Cardiac muscle cell (in vitro differentiated cells and primary cell): ENCODE measurements around the gene NBAS. TPM values are rescaled to one million over a fixed set of nuclear protein-coding genes. Genes with fewer than 3 reads are reported as not detected.

ENCODE experiments used
- DNase-seq, 2 donors: peaks; one replicate each; pipeline versions ENCODE4 v3.0.0 to v3.0.0-alpha.2; 2010 to 2017; ENCODE audit warnings: low read depth in 1 of 2, low spot score in 1 of 2
- H3K27ac ChIP-seq: fragments of 200-600 bp; sonication (generic); 2 replicates; pipeline ENCODE4 v1.5.1; 2016
- H3K27me3 ChIP-seq: fragments of 200-600 bp; sonication (generic); 2 replicates; pipeline ENCODE4 v1.6.0; 2016; ENCODE audit warnings: control low read depth
- H3K36me3 ChIP-seq: fragments of 200-600 bp; sonication (generic); 2 replicates; pipeline ENCODE4 v1.5.1; 2016; ENCODE audit warnings: control low read depth
- H3K4me1 ChIP-seq: fragments of 200-600 bp; sonication (generic); 2 replicates; pipeline ENCODE4 v1.8.1; 2017; ENCODE audit warnings: low read depth, mild to moderate bottlenecking, mixed run types
- H3K4me3 ChIP-seq: fragments of 200-600 bp; sonication (generic); 2 replicates; pipeline ENCODE4 v1.5.1; 2016; ENCODE audit warnings: mild to moderate bottlenecking
- H3K9me3 ChIP-seq: fragments of 200-600 bp; sonication (generic); 2 replicates; pipeline ENCODE4 v1.5.1; 2017; ENCODE audit warnings: low read depth, mild to moderate bottlenecking, control low read depth
- polyA plus RNA-seq: library from polyadenylated mRNA; unstranded; fragments of >200 nt; fragmentation: Nextera tagmentation; extraction: Ambion mirVana; gene quantifications from 2 replicates; pipeline ENCODE4 v1.2.1, GENCODE V29; 2016
- total RNA-seq: library from RNA; depleted of rRNA; stranded (reverse); fragments of >200 nt; gene quantifications from 2 replicates; pipeline ENCODE4 v1.2.3, GENCODE V29; 2016
- TF ChIP-seq, protein P1 (sequence below): IDR thresholded peaks from 2 replicates; pipeline ENCODE4 v1.5.1; 2012; ENCODE audit warnings: low read depth, mild to moderate bottlenecking, low read length

NBAS gene
- total and polyA plus RNA-seq, 2 experiments from 2014 or later: 32.4 to 74.8 TPM

DNA sequence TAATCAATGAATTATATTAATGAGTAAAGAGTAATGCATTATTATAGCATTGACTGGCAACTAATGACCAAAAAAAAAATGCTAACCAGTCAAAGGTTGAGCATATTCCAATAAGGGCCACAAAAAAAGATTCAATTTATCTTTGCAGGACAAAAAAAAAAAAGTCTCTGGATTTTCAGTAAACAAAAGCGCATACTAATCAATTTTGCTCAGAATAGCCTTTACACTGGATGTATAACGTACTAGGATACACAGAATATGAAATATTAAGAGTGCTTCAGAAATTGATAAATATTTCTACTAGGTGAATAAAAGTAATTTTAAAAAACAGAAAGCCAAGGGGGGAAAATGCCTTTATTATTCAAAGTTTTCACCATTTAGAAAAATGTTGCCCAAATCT is 74.4 kb downstream of the NBAS start:
- Histone ChIP-seq H3K27me3 (no peaks in the 10 kb centered on the region), H3K9me3 (no peaks in the 10 kb centered on the region), H3K4me1 (no peaks in the 10 kb centered on the region), H3K36me3 (peaks cover 7% of the 10 kb centered on the region), H3K4me3 (no peak overlapping the region), H3K27ac (no peak overlapping the region)
- TF ChIP-seq, protein P1, sequence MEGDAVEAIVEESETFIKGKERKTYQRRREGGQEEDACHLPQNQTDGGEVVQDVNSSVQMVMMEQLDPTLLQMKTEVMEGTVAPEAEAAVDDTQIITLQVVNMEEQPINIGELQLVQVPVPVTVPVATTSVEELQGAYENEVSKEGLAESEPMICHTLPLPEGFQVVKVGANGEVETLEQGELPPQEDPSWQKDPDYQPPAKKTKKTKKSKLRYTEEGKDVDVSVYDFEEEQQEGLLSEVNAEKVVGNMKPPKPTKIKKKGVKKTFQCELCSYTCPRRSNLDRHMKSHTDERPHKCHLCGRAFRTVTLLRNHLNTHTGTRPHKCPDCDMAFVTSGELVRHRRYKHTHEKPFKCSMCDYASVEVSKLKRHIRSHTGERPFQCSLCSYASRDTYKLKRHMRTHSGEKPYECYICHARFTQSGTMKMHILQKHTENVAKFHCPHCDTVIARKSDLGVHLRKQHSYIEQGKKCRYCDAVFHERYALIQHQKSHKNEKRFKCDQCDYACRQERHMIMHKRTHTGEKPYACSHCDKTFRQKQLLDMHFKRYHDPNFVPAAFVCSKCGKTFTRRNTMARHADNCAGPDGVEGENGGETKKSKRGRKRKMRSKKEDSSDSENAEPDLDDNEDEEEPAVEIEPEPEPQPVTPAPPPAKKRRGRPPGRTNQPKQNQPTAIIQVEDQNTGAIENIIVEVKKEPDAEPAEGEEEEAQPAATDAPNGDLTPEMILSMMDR: no peak
- DNase-seq: no peak

DNA sequence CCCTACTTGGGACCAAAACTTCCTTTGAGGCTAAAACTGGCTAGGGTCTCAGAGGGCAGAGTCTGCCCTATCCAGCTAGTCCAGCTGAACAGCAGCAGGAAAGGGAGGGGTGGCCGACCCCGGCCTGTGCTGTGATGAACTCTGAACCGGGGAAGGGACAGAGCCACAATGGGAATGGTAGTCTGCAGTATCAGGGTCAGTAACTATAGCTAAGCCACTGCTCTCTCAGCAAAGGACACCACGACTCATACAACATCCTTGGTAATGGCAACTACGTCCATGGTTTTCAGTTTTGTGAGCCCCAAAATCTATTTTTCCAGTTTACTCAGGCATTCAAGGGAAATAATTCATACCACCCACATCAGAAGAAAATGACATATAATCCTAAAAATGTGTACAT is 75.2 kb downstream of the NBAS start:
- no peaks in the 10 kb centered on the region for H3K4me1 ChIP-seq
- peaks cover 7% of the 10 kb centered on the region for H3K36me3 ChIP-seq
- no peak overlapping the region for H3K4me3 ChIP-seq
- no peak for DNase-seq
- TF ChIP-seq, protein P1: no peak
- no peaks in the 10 kb centered on the region for H3K9me3 ChIP-seq
- no peak overlapping the region for H3K27ac ChIP-seq
- H3K27me3 ChIP-seq: no peaks in the 10 kb centered on the region

DNA sequence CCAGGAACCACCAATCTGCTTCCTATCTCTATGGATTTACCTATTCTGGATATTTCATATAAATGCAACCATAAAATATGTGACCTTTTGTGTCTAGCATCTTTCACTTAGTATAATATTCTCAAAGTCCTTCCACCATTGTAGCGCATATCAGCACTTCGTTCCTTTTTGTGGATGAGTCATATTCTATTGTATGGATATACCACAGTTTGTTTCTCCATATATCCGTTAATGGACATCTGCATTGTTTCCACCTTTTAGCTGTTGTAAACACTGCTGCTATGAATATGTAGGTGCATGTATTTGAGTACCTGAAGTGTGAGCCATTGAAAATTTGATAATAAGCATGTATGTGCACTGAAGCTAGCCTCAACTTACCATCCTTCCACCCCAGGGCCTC is 80.1 kb downstream of the NBAS start:
- DNase-seq: no peak
- Histone ChIP-seq H3K36me3 (no peaks in the 10 kb centered on the region), H3K27ac (no peak overlapping the region), H3K4me3 (no peak overlapping the region), H3K4me1 (no peaks in the 10 kb centered on the region), H3K27me3 (no peaks in the 10 kb centered on the region), H3K9me3 (no peaks in the 10 kb centered on the region)
- TF ChIP-seq, protein P1: no peak

DNA sequence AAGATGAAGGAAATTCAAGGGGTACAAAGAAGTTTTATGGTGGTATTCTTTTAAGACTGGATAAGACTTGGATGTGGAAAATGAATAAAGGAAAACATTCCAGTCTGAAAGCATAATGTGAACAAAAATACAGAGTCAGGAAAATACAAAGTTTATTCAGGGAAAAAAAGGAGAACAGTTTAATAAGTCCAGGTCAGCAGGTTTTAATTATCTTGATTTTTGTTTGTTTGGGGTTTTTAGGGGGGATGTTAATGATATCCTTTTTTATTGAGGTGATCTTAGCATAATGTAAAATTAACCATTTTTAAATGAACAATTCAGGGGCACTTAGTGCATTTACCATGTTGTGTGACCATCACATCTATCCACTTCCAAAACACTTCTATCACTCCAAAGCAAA is 80.6 kb downstream of the NBAS start:
- no peak for DNase-seq
- Histone ChIP-seq H3K27ac (no peak overlapping the region), H3K36me3 (peaks cover 1% of the 10 kb centered on the region), H3K27me3 (no peaks in the 10 kb centered on the region), H3K4me1 (no peaks in the 10 kb centered on the region), H3K4me3 (no peak overlapping the region), H3K9me3 (no peaks in the 10 kb centered on the region)
- TF ChIP-seq, protein P1: no peak

DNA sequence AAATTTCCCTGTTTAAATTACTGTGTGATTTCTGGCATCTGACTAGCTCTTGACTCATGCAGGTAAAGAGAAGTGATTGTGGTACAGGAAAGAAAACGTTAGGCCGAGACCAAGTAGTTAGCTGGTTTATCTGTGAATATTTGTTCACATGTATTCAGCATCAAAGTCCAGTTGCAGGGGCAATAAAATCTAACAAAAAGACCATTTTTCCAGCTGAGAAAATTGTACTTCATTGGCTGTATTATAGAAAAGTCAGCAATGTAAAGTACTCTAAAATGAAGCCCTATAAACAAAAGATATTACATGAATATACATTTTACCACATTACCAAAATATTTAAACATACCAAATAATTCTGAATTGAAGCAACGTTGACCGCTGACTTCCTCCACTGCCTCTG is 88.3 kb downstream of the NBAS start:
- Histone ChIP-seq H3K36me3 (peaks cover 30% of the 10 kb centered on the region), H3K9me3 (no peaks in the 10 kb centered on the region), H3K27ac (peak overlapping the region; percentile 9), H3K27me3 (no peaks in the 10 kb centered on the region), H3K4me1 (no peaks in the 10 kb centered on the region), H3K4me3 (no peak overlapping the region)
- no peak for DNase-seq
- TF ChIP-seq, protein P1: no peak

DNA sequence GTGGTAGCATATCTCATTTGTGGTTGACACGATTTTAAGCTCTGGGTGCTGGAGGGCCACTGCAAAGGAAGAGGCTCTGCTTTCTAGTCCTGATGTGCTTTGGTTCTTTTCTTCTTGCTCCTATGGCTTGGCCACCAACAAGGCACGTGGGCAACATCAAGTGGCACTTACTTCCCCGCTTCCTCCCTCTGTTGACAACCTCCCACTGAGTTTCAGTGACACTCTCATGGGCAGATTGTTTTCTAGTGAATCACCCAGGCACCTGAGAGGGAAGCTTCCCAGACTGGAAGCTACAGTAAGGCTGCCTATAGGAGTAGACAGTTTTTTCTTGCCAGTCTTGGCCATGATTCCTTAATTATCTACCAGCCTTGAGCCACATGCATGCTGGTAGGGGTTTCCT is 89.0 kb downstream of the NBAS start:
- no peak for DNase-seq
- H3K4me3 ChIP-seq: no peak overlapping the region
- TF ChIP-seq, protein P1: no peak
- H3K9me3 ChIP-seq: no peaks in the 10 kb centered on the region
- H3K4me1 ChIP-seq: no peaks in the 10 kb centered on the region
- no peak overlapping the region for H3K27ac ChIP-seq
- H3K27me3 ChIP-seq: no peaks in the 10 kb centered on the region
- peaks cover 38% of the 10 kb centered on the region for H3K36me3 ChIP-seq
